GM21360 (cell line): Measurements from ENCODE around the gene NLRC3.

Experiments used
- ATAC-seq: cut with Tn5 transposase; IDR thresholded peaks from one replicate; pipeline ENCODE4 v1.9.1; 2021; ENCODE audit warnings: mild to moderate bottlenecking, moderate library complexity; ENCODE audit not compliant: unreplicated experiment

NLRC3 gene

GRCh38 chr16:3581392-3581791, 4.2 kb upstream of the NLRC3 start:
- ATAC-seq: no peak

- ATAC-seq: no peak
Observed at GRCh38 chr16:3580686-3581085, 3.5 kb upstream of the NLRC3 start.

DNA sequence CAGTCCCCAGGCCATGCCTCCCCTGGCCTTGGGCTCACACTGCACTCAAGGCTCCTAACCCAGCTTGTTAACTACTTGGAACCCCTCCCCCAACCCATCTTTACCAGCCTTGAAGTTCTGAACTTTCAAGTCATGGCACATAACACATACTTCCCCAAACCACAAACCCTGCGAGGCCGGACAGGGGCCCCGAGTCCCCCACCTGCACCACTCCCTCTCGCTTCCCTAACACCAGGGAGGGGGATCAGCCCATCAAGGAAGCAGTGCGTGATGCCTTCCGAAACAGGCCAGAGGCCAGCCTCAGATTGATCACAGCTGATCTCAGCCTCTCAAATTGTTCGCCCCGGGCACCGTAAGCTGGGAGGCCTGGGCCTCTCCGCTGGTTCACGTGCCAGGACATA, 3.0 kb upstream of the NLRC3 start:
- ATAC-seq: no peak

- no peak for ATAC-seq
Observed at GRCh38 chr16:3579776-3580175, 2.6 kb upstream of the NLRC3 start.

DNA sequence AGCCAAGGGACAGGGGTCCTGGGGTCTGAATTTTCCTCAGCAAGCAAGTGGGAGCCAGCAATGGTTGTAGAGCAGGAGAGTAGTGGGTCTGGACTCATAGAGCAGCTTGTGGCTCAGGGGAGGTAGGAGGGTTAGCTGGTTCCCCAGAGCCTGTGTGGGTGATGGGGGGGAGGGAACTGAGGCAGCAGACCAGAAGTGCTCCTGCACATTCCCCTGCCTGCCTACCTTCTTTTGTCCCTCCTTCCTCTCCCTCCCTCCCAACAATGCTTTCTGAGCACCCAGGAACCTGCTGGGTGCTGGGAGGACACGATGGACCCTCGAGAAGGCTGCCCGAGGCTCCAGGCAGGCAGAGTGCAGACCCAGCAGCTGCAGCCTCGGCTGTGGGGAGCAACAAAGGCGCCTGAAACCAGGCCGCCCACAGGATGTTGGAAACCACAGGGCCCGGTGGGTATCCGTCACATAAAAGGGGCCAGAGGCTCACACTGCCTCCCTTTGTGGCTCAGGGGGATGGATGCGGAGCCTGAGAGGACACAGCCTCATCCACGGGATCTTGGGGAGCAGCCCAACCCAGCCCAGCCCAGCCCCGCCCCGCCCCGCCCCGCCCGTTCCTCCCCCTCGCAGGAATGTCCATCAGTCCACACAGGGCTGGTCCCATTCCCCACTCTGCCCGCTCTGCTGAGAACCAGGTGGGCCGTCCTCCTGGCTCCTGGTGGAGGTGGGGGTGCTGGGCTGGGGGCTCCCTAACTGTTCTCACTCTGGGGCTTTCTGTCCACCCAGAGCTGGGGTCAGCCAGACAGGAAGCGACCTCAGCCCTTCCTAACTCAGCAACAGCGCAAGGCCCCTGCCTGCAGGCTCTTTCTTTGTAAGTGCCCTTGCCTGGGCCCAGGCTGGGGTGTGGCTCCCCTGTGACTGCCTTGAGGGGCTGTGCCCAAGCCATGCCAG, 1.7 kb upstream of the NLRC3 start:
- peak; percentile 54 for ATAC-seq

- no peak for ATAC-seq
Observed at GRCh38 chr16:3578121-3578520, 918 bp upstream of the NLRC3 start.

GRCh38 chr16:3576211-3576610, 992 bp downstream of the NLRC3 start:
- ATAC-seq: no peak

GRCh38 chr16:3575491-3575890, 1.7 kb downstream of the NLRC3 start:
- ATAC-seq: no peak

GRCh38 chr16:3574195-3574594, 3.0 kb downstream of the NLRC3 start:
- ATAC-seq: no peak

- ATAC-seq: no peak
Observed at GRCh38 chr16:3573146-3573815, 3.9 kb downstream of the NLRC3 start.

DNA sequence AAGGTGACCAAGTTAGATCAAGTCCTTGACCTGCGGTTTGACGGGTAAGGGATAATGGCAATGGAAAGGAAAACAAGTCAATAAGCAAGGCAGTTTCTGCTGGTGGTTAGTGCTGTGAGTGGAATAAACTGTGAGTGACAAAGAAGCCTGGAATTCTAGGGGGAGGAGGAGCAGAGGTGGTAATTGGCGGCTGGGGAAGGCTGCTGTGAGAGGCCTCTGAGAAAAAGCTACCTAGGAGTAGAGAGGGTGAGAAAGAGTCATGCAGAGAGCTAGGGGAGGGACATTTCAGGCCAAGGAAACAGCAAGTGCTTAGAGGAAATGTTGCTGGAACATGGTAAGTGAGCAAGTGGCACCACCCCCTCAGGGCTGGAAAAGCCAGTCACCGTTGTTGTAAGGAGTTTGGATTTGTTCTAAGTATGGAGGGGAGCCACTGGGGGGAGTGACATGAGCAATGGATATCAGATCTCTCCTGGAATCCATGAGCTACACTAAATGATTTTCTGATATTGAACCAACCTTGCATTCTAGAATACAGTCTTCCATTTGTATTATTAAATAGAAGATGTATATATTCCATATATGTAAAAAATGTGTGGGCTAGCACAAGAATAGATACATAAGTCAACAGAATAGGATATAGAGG, 6.7 kb downstream of the NLRC3 start:
- ATAC-seq: no peak

DNA sequence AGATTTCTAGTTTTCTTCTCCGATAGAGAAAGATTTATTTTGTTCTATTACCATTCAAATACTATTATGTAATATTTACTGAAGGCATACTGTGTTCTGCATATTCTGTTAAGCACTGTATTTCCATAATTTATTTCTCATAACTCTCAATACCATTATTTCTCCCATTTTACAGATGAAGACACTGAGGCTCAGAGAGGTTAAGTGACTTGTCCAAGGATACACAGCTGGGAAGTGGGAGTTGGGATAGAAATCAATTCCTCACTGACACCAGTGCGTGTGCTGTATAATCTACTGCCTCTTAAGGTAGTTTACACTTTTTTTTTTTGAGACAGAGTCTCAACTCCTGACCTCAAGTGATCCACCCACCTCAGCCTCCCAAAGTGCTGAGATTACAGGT, 7.4 kb downstream of the NLRC3 start:
- ATAC-seq: no peak

DNA sequence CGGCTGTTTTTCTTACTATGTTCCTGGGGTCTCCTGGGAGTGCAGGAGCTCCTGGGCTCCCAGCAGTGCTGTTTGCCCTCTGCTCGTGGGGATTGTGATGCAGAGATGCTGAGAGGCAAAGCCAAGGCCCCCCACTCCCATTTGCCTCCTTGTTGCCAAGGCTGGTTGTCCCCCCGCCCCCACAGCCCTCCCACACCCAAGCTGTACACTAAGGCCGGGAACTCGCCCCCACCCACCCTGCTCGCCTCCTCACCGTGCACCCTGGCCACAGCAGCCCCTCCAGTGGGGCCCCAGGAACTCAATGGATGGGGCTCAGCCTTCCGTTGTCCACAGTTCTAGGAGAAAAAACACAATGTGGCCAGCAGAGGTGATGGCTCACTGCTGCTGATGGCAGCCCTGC, 10.2 kb downstream of the NLRC3 start:
- ATAC-seq: no peak

- no peak for ATAC-seq
Observed at GRCh38 chr16:3564889-3565141, 12.4 kb downstream of the NLRC3 start.

- no peak for ATAC-seq
Observed at GRCh38 chr16:3564130-3564888, 12.9 kb downstream of the NLRC3 start.

DNA sequence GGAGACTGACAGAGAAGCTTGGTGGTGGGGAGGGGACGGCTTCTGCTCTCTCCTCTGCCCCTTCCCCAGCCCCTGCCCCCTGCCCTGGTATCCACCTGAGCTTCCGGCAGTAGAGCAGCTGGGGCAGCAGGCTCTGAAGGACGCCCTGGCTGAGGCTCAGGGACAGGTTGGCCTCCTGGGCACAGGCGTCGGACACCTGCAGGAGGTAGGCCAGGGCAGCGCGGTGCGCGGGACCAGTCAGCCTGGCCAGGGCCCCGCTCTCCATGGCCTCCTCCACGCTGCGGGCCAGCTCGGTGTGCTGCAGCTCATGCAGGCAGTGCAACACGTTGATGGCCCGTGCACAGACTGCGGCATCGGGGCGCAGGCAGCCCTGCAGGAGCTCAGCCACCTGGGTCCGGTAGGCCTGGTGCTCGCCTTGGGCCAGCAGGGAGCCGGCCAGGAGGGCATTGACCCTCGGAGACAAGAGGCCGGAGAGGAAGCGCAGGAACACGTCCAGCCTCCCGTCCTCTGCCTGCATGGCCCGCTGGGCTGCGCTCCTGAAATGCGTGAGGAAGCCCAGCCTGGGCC, 14.2 kb downstream of the NLRC3 start:
- no peak for ATAC-seq

GRCh38 chr16:3561626-3562025, 15.6 kb downstream of the NLRC3 start:
- ATAC-seq: no peak

DNA sequence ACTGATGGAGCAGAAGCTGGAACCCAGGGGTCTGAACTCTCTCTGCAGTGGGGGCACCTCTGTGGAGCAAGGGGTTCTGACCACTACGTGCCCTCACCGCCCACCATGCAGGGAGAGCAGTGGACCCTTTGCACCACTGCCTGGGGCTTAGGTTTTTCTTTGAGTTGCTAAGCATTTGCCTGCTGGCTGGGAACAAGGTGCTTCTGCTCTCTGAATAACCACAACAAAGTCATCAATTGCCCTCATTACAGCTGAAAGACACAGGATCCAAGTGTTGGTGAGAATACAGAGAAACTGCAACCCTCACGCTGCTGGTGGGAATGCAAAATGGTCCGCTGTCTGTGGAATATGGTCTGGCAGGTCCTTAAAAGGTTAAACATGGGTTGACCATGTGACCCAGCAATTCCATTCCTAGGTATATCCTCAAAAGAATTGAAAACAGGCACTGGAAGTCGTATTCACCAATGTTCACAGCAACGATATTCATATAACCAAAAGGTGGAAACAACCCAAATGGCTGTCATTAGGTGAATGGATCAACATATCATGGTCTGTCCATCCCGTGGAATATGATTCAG, 22.8 kb downstream of the NLRC3 start:
- ATAC-seq: no peak

DNA sequence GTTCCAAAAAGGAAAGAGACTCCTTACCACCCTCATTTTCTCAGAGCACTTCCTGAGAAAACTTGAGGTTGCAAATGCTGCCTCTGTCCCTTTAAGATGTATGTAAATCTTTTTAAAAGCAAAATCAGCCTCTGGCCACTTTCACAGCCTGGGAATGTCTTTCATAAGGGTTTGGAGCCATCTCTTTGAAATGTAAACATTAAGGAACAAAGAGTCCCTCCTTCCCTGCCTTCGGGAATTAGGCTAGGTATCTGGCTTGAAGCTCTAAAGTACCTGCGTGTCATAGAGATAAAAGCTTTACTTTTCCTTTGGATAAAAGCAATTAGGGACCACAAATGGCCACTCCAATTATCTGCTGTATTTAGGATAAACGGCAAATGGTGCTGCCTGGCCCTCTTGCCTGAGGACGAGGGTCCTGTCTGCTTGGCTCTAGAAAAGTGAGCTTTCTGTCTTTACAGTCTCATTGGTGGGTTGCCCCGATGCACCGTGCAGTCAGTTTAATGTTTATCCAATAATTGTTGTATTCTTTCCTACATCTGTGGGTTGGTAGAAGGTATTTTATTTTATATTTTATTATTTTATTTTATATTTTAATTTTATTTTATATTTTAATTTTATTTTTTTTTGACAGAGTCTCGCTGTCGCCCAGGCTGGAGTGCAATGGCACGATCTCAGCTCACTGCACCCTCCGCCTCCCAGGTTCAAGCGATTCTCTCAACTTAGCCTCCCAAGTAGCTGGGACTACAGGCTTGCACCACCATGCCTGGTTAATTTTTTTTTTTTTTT, 23.9 kb downstream of the NLRC3 start:
- ATAC-seq: no peak
